ENCODE results near the gene OVCH1.
A peak's percentile ranks its signal among the peaks of the same experiment; 100 is the strongest.
"Not testable (repeated sequence)": the region's sequence is repeated elsewhere in the genome, so short reads cannot be mapped to it uniquely, and the experiment has no call there.

OVCH1 gene

GRCh38 chr12:29503283-29503682, 5.8 kb upstream of the OVCH1 start:
- DNase-seq (ENCODE audit: low spot score): no peak

- no peak for DNase-seq (ENCODE audit: low spot score)
Observed at GRCh38 chr12:29499235-29499634, 1.7 kb upstream of the OVCH1 start.

GRCh38 chr12:29492891-29493290, 4.6 kb downstream of the OVCH1 start:
- DNase-seq (ENCODE audit: low spot score): no peak

DNA sequence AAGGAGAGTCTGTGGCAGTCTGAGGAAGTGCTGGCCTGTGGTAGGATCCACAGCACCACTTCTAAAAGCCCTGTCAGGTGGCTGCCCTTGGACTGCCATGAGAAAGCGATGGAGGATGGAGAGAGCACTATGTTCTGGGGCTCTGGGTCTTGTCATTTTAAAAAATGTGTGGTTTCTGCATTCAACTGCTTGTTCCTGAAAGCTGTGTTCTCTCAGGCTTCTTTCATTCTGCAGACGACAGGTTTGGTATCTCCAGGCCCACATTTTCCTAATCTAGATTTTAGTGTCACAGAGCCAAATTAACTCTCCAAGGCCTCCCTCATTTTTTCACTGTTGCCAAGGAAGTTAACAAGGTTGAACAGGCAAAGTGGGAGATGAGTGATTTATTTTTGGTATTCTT, 10.5 kb downstream of the OVCH1 start:
- no peak for DNase-seq (ENCODE audit: low spot score)

DNA sequence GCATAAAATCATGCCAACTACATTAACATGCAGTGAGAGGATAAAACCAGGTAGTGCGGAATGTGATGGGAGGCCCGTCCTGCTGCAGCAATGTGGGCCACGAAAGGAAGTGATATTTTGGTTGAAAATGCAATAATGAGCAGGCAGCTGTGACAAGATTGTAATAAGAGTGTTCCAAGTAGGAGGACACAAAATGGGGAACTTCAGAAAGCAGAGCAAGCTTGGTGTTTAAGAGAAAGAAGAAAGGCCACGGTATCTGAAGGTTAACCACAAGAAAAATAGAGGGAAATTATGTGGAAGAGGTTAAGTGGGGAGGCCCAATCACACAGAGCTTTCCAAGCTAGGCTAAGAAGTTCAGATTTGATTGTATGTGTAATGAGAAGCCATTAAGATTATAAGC, 34.3 kb downstream of the OVCH1 start:
- DNase-seq (ENCODE audit: low spot score): no peak

DNA sequence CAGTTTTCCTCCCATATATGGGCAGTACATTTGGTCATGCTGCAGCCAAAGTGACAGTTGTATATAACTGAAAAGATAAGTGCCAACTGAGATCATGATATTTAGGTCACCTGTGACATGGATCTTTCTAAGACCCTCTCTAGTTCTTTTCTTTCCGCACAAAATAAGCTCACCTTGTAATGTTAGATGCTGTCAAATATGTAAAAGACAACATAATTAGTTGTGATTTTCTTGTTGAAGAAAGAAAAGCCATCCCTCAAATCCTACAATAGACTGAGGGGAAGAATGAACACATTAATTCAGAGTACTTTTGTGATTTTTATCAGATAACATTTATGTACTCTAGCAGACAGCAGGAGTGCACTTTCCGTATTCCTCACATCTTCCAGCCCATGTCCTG, 37.4 kb downstream of the OVCH1 start:
- DNase-seq (ENCODE audit: low spot score): no peak

DNA sequence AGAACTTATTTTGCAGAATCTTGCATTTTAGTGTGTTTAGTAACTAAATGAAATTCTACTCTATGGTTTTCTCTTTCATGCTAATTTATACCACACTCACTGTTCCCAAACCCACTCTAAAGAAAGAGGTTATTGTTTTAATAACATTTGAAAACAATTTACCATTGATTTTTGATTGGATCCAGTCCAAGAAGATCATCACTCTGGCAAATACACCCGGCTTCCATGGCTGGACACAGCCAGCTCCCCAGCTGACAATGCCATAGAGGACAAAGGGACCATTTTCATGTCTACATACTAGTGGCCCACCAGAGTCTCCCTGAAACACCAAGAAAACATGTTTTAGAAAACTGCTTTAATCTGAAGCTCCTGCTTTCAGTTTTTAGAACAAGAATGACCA, 42.4 kb downstream of the OVCH1 start:
- DNase-seq (ENCODE audit: low spot score): peak; percentile 2

DNA sequence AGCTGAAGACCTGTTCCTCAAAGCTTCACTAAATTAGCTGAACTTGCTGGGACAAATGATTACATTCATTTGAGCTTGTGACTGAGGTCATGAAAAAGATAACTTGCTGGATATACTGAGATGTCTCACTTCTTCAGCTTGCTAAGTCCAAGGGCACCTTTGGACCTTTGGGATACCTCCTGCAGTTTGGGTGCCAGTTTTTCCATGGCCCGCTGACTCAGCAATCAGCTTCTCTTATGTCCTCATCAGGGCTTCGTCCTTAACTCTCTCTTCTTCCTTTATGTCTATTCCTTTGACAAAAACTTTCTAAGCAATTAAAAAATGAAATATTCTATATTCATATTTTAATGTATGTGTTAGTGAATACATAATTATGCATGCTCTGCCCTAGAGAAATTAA, 45.6 kb downstream of the OVCH1 start:
- DNase-seq (ENCODE audit: low spot score): no peak

DNA sequence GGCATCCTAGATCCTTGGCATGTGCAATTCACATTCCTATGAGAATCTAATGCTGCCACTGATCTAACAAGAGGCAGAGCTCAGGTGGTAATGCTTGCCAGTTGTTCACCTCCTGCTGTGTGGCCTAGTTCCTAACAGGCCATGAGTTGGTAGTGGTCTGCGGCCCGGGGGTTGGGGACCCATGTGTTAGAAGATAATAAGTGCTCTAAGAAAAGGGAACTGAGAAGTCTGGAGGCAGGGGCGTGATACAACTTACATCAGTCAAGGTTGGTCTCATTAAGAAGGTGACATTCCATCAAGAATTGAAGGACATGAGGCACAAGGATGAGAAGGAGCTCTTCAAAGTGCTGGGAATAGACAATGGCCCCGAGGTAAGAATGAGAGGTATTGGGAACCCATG, 49.3 kb downstream of the OVCH1 start:
- DNase-seq (ENCODE audit: low spot score): no peak

DNA sequence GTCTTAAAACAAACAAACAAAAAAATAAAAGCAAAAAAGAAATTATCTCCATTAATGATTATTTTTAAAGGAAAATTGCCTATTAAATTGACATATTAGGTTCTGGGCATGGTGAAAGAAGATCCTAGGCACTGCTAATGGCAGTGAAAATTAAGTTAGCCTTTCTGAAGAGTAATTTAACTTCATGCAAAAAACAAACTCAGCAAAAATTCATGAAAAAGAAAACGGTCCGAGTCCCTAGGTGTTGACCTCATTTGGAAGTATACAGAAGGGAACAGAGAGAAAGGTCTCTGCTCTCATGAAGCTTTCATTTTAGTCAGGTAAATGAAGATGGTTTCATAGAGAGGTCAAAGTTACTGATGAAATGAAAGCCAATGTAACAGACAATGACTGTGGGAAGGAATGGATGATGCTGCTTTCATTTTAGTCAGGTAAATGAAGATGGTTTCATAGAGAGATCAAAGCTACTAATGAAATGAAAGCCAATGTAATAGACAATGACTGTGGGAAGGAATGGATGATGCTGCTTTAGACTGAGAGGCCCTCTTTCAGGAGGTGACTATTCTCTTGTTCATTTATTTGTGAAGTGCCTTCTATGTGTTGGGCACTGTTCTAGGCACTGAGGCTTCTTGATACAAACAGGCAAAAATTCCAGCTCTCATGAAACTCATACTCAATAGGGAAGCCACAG, 50.1 kb downstream of the OVCH1 start:
- DNase-seq (ENCODE audit: low spot score): no peak

GRCh38 chr12:29439506-29439905, 58.0 kb downstream of the OVCH1 start:
- DNase-seq (ENCODE audit: low spot score): no peak

- no peak for DNase-seq (ENCODE audit: low spot score)
Observed at GRCh38 chr12:29438752-29439408, 58.6 kb downstream of the OVCH1 start.

- no peak for DNase-seq (ENCODE audit: low spot score)
Observed at GRCh38 chr12:29437575-29437974, 59.9 kb downstream of the OVCH1 start.

DNA sequence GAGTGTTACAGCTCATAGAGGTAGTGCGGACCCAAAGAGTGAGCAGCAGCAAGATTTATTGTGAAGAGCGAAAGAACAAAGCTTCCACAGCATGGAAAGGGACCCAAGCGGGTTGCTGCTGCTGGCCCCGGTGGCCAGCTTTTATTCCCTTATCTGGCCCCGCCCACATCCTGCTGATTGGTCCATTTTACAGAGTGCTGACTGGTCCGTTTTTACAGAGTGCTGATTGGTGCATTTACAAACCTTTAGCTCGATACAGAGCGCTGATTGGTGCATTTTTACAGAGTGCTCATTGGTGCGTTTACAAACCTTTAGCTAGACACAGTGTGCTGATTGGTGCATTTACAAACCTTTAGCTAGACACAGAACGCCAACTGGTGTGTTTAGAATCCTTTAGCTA, 60.7 kb downstream of the OVCH1 start:
- DNase-seq (ENCODE audit: low spot score): not testable (repeated sequence)

- no peak for DNase-seq (ENCODE audit: low spot score)
Observed at GRCh38 chr12:29431513-29431912, 66.0 kb downstream of the OVCH1 start.

- no peak for DNase-seq (ENCODE audit: low spot score)
Observed at GRCh38 chr12:29430716-29431044, 66.8 kb downstream of the OVCH1 start.

DNA sequence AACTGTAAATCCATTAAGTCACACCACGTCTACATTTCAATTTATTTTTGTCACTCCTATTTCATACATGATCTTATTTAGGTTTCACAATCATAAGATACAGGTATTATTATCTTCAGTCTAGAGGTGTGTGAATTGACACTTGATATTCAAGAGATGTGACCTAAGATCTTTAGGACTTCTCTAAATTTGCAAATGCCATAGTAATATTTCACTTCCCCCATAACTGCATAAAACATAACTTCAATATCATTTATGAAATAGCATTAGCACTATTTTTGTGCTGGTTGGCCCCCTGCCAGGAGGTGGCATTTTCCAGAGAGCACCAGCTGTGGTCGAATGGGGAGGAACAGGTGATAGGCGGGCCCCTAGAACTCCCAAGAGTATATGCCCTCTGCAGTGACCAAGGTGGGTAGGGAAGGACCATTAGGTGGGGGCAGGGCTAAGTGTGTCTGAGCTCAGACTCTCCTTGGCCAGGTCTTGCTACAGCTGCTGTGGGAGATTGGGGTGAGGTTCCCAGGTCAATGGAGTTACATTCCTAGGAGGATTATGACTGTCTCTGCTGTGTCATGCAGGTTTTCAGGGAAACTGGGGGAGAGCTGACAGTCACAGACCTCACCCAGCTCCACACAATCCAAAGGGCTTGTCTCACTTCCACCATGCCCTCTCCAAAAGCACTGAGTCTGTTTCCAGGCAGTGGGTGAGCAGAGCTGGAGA, 67.3 kb downstream of the OVCH1 start:
- DNase-seq (ENCODE audit: low spot score): no peak

- no peak for DNase-seq (ENCODE audit: low spot score)
Observed at GRCh38 chr12:29428633-29429032, 68.9 kb downstream of the OVCH1 start.

- DNase-seq (ENCODE audit: low spot score): no peak
Observed at GRCh38 chr12:29427964-29428363, 69.5 kb downstream of the OVCH1 start.

DNA sequence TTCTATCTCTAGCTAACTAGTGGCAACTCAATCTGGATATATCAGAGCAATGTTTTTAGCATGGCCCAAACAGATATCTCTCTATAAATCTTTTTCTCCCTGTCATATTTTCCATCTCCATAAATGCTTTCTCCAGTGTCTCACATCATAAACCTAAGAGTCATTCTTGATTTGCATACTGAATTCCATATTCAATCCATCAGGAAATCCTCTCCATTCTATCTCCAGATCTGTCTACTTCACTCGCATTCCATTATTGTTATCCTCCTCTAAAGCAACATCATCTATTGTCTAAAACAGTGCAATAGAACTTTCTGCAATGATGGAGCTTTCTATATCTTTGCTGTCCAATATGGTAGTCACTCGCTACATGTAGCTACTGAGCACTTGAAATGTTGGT, 71.0 kb downstream of the OVCH1 start:
- no peak for DNase-seq (ENCODE audit: low spot score)

DNA sequence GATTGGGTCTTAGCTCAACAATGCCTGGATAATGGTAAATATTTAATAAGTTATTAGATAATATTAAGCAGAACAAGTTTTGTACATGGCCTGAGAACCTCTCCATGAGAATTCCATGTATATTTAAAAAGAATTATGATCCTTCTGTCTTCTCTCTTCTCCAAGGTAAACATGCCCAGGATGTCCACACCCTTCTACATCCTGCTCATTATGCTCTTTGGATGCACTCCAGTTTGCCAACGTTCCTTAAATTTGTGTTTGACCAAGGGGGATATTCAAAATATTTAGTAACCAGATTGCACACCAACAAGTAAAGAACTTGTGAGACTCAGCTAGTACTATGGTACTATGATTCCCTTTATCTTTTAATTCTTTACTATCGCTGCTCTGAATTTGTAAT, 71.8 kb downstream of the OVCH1 start:
- DNase-seq (ENCODE audit: low spot score): no peak

GRCh38 chr12:29416748-29417147, 80.7 kb downstream of the OVCH1 start:
- no peak for DNase-seq (ENCODE audit: low spot score)

DNA sequence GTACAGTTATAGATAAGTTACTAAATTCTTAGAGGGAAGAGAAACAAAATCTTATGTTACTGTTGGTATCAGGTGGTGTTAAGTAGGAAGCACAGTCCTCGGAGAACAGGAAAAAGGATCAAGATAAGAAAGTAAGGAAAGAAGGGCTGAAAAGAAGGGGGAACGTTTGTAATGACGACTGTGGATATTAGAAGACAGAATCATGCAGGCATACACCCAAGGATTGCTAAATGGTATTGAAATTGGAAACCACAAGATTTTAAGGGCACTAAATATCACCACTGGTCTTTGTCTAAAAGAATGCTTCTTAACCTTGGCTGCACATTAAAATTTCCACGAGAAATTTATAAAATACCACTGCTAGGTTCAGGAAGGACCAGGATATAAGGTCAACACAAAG, 82.4 kb downstream of the OVCH1 start:
- no peak for DNase-seq (ENCODE audit: low spot score)

GRCh38 chr12:29414368-29414767, 83.1 kb downstream of the OVCH1 start:
- DNase-seq (ENCODE audit: low spot score): no peak

Measured in cerebellar cortex (tissue), 1 donor.